ENCODE measurements around the gene HDGFL3. TPM values are rescaled to one million over a fixed set of nuclear protein-coding genes. Genes with fewer than 3 reads are reported as not detected.

HDGFL3 gene
- total RNA-seq, 1 donor from 2014 or later: 26.5 TPM

DNA sequence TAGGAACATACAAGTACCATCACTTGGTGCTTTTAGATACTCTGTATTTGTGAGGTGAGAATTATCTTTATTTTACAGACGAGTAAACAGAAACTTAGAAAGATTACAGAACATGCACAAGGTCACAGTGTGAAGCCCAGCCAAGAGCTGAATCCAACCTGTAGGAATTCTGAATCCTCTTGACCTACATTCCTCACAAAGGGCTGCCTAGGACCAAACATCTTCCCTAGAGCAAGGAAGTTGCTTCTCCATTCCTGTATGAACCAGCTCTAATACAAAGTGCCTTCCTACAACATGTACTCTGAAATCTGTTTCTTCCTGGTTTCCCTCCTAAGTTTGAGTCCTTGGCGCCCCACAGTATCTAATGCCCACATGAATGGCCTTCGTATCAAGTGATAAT is 2.9 kb downstream of the HDGFL3 start:
- ATAC-seq (no peak), DNase-seq (no peak)
- TF ChIP-seq, protein P1, sequence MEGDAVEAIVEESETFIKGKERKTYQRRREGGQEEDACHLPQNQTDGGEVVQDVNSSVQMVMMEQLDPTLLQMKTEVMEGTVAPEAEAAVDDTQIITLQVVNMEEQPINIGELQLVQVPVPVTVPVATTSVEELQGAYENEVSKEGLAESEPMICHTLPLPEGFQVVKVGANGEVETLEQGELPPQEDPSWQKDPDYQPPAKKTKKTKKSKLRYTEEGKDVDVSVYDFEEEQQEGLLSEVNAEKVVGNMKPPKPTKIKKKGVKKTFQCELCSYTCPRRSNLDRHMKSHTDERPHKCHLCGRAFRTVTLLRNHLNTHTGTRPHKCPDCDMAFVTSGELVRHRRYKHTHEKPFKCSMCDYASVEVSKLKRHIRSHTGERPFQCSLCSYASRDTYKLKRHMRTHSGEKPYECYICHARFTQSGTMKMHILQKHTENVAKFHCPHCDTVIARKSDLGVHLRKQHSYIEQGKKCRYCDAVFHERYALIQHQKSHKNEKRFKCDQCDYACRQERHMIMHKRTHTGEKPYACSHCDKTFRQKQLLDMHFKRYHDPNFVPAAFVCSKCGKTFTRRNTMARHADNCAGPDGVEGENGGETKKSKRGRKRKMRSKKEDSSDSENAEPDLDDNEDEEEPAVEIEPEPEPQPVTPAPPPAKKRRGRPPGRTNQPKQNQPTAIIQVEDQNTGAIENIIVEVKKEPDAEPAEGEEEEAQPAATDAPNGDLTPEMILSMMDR (IDR thresholded peaks at IDR 0.05): no peak
- no peaks in the 10 kb centered on the region for H3K9me3 ChIP-seq
- no peak overlapping the region for H3K27ac ChIP-seq
- intact Hi-C loops (cut with DNase I): no loop called here
- no peaks in the 10 kb centered on the region for H3K27me3 ChIP-seq (ENCODE audit: low read depth)
- no peaks in the 10 kb centered on the region for H3K36me3 ChIP-seq
- no peak overlapping the region for H3K4me3 ChIP-seq
- H3K4me1 ChIP-seq: peaks cover 25% of the 10 kb centered on the region

- TF ChIP-seq, protein P1 (IDR thresholded peaks at IDR 0.05): no peak
- Histone ChIP-seq H3K36me3 (no peaks in the 10 kb centered on the region), H3K4me3 (no peak overlapping the region), H3K4me1 (peaks cover 25% of the 10 kb centered on the region), H3K27ac (no peak overlapping the region), H3K27me3 (ENCODE audit: low read depth) (no peaks in the 10 kb centered on the region), H3K9me3 (no peaks in the 10 kb centered on the region)
- intact Hi-C loops (cut with DNase I): no loop called here
- ATAC-seq (no peak), DNase-seq (no peak)
Observed at GRCh38 chr15:83203543-83203942, 4.1 kb downstream of the HDGFL3 start.

- Histone ChIP-seq H3K27me3 (ENCODE audit: low read depth) (no peaks in the 10 kb centered on the region), H3K36me3 (no peaks in the 10 kb centered on the region), H3K9me3 (no peaks in the 10 kb centered on the region), H3K4me1 (peaks cover 10% of the 10 kb centered on the region), H3K27ac (no peak overlapping the region), H3K4me3 (no peak overlapping the region)
- ATAC-seq (no peak), DNase-seq (no peak)
- intact Hi-C loops (cut with DNase I): no loop called here
- TF ChIP-seq, protein P1 (IDR thresholded peaks at IDR 0.05): no peak
Observed at GRCh38 chr15:83200589-83200988, 7.0 kb downstream of the HDGFL3 start.

GRCh38 chr15:83200162-83200561 is 7.5 kb downstream of the HDGFL3 start:
- TF ChIP-seq, protein P1 (IDR thresholded peaks at IDR 0.05): no peak
- Histone ChIP-seq H3K9me3 (no peaks in the 10 kb centered on the region), H3K4me1 (peaks cover 7% of the 10 kb centered on the region), H3K4me3 (no peak overlapping the region), H3K27me3 (ENCODE audit: low read depth) (no peaks in the 10 kb centered on the region), H3K36me3 (no peaks in the 10 kb centered on the region), H3K27ac (no peak overlapping the region)
- intact Hi-C loops (cut with DNase I): no loop called here
- ATAC-seq (no peak), DNase-seq (no peak)

- no peaks in the 10 kb centered on the region for H3K9me3 ChIP-seq
- H3K36me3 ChIP-seq: no peaks in the 10 kb centered on the region
- H3K27me3 ChIP-seq (ENCODE audit: low read depth): no peaks in the 10 kb centered on the region
- TF ChIP-seq, protein P1 (IDR thresholded peaks at IDR 0.05): no peak
- no peak overlapping the region for H3K27ac ChIP-seq
- no peak for ATAC-seq
- intact Hi-C loops (cut with DNase I): no loop called here
- H3K4me3 ChIP-seq: no peak overlapping the region
- DNase-seq: no peak
- no peaks in the 10 kb centered on the region for H3K4me1 ChIP-seq
Observed at GRCh38 chr15:83199288-83199687, 8.3 kb downstream of the HDGFL3 start.

- H3K36me3 ChIP-seq: no peaks in the 10 kb centered on the region
- ATAC-seq: no peak
- intact Hi-C loops (cut with DNase I): no loop called here
- DNase-seq: no peak
- no peak overlapping the region for H3K27ac ChIP-seq
- H3K4me3 ChIP-seq: no peak overlapping the region
- no peaks in the 10 kb centered on the region for H3K27me3 ChIP-seq (ENCODE audit: low read depth)
- H3K4me1 ChIP-seq: no peaks in the 10 kb centered on the region
- no peaks in the 10 kb centered on the region for H3K9me3 ChIP-seq
- TF ChIP-seq, protein P1 (IDR thresholded peaks at IDR 0.05): no peak
Observed at GRCh38 chr15:83198476-83198875, 9.1 kb downstream of the HDGFL3 start.
